D721Med (cell line): ENCODE data around the gene SCAF8.

ENCODE experiments used
- DNase-seq: peaks from one replicate; pipeline ENCODE4 v3.0.0; 2011; ENCODE audit warnings: low spot score; ENCODE audit not compliant: insufficient read length
- FAIRE-seq: peaks from 2 replicates; lab custom pipeline; 2011; peaks lifted over from hg19 to GRCh38; lab: Jason Lieb, UNC
- CTCF ChIP-seq: IDR thresholded peaks from 2 replicates; pipeline ENCODE4 v1.5.1; 2012; ENCODE audit warnings: mild to moderate bottlenecking, control low read depth; ENCODE audit not compliant: insufficient read depth; ENCODE audit errors: missing control alignments

SCAF8 gene

GRCh38 chr6:154873546-154873945 is 140.3 kb downstream of the SCAF8 start:
- TF ChIP-seq CTCF, result no peak
- DNase-seq, result no peak
- no peak for FAIRE-seq

GRCh38 chr6:154874773-154875592 is 141.8 kb downstream of the SCAF8 start:
- FAIRE-seq (no peak), DNase-seq (no peak)
- no peak for TF ChIP-seq CTCF

DNA sequence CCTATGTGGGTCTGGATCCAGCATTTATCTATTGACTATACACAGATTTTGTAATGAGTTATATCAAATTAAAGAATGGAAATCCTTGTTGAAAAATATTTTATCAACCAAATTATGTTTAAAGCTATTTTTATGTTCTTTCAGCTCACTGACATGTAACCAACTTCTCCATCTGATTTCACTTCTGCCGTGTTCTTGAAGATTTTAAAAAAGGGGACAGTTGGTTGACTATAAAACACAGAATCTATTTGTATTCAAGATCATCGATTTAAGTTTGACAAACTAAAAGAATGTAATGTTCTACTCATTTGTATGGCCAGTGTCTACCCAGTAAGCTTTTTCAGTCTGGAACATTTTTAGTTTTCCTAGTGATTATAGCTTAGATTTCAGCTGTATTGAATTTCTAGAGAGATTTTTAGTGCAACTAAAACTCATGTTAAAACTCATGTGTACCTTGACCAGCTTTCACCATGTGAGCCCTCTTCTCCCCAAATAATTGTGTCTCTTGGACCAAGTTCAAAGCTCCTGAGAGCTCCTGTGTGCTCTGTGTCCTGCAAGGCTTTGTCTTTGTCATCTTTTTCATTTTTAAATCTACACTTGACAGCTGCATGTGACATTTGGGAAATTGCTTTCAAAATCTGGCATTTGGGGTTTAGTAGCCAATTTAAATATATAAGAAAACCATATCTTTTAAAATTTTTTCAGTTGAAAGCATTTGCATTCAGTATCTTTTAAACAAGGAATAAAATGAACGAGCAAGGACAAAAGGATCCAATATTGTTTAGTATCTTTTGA is 143.5 kb downstream of the SCAF8 start:
- TF ChIP-seq CTCF, result no peak
- FAIRE-seq (no peak), DNase-seq (no peak)

GRCh38 chr6:154878871-154879491 is 145.8 kb downstream of the SCAF8 start:
- no peak for TF ChIP-seq CTCF
- DNase-seq (no peak), FAIRE-seq (no peak)

DNA sequence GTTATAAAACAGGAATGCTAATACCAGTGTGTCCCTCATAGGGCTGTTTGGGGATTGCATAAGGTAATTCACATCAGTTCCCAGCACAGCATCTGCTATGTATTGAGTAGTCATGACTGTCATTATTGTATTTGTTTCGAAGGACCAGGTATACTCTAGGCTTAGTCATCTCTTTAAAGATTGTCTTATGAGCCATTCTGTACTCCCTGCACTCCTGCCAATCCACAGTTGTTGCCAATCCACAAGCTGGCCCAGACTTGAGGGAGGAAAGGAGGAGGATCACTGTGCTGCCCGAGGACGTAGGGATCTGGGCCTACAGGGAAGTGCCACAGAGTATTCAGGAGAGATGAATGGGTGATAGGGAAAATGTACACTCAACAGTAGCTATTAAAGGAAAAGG is 148.9 kb downstream of the SCAF8 start:
- DNase-seq (no peak), FAIRE-seq (no peak)
- no peak for TF ChIP-seq CTCF
